OCI-LY3 (cell line): ENCODE data around the gene CRABP1.

Experiments used
- CTCF ChIP-seq: fragments of 200-600, 300-600 bp; sonication (generic); IDR thresholded peaks from 2 replicates; pipeline ENCODE4 v1.5.1; 2014; ENCODE audit warnings: antibody characterized with exemption, low read length, low read depth
- EZH2phosphoT487 ChIP-seq: fragments of 200-600 bp; shearing (Covaris generic); IDR thresholded peaks from 2 replicates; pipeline ENCODE4 v1.6.1; 2018; ENCODE audit warnings: antibody characterized with exemption, mixed run types, low read depth

- TF ChIP-seq CTCF (no peak), EZH2phosphoT487 (no peak)
Observed at GRCh38 chr15:78319588-78319987, 20.6 kb upstream of the CRABP1 start.
